SK-N-MC (cell line): Measurements from ENCODE around the gene MMP2.

Experiments
- DNase-seq: peaks from one replicate; pipeline ENCODE4 v3.0.0-alpha.2; 2011; ENCODE audit warnings: low read depth, low spot score
- H3K27ac ChIP-seq: fragments of 200-600 bp; sonication (generic); 2 replicates; pipeline ENCODE4 v1.5.1; 2016; ENCODE audit warnings: mixed run types
- H3K36me3 ChIP-seq: fragments of 200-600 bp; sonication (generic); 2 replicates; pipeline ENCODE4 v1.6.1; 2017; ENCODE audit warnings: antibody characterized with exemption, low read length, mixed read lengths; ENCODE audit not compliant: insufficient read depth
- H3K4me3 ChIP-seq: fragments of 200-600 bp; sonication (generic); 2 replicates; pipeline ENCODE4 v1.5.1; 2016
- H3K9ac ChIP-seq: fragments of 200-600 bp; sonication (generic); 2 replicates; pipeline ENCODE4 v1.8.0; 2017; ENCODE audit warnings: mixed run types, mixed read lengths; ENCODE audit not compliant: insufficient read length
- H3K9me3 ChIP-seq: fragments of 200-600 bp; sonication (generic); 2 replicates; pipeline ENCODE4 v1.6.1; 2017; ENCODE audit warnings: low read depth, mild to moderate bottlenecking, antibody characterized with exemption, low read length, moderate library complexity, mixed read lengths
- EZH2 ChIP-seq: fragments of 200-600 bp; sonication (generic); IDR thresholded peaks from one replicate; pipeline ENCODE4 v1.6.1; 2017; ENCODE audit warnings: antibody characterized with exemption
- FOXP2 ChIP-seq: optimal IDR thresholded peaks from 2 replicates; pipeline ENCODE3; 2011; ENCODE audit warnings: mild to moderate bottlenecking, moderate library complexity; ENCODE audit not compliant: insufficient read depth; ENCODE audit errors: extremely low read length, control extremely low read depth
- POLR2AphosphoS5 ChIP-seq: IDR thresholded peaks from 2 replicates; pipeline ENCODE4 v1.6.1; 2012; ENCODE audit warnings: mild to moderate bottlenecking, low read depth, low read length, borderline replicate concordance

The MMP2 gene

DNA sequence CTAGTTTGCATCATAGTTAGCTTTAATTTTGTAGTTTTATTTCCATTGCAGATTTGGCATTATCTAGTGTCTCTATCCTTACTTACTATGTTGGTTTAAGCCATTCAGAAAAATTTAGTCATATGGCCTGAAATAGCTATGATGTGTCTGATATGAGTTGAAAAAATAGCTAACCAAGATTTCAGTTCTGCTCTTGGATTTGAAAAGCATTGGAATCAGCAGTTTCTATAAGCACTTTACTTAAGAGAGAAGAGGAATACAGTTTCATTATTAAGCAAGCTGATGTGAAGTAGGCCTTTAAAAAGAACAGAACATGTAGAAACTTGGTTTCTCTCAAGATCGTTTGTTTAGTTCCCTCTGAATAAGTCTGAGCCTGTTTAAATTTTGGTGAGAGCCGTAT, 55.8 kb downstream of the MMP2 start:
- Histone ChIP-seq H3K9me3 (no peaks in the 10 kb centered on the region), H3K36me3 (no peaks in the 10 kb centered on the region), H3K27ac (no peak overlapping the region), H3K4me3 (no peak overlapping the region), H3K9ac (no peak overlapping the region)
- DNase-seq, result no peak
- TF ChIP-seq FOXP2, result no peak
- no peak for TF ChIP-seq POLR2AphosphoS5
- TF ChIP-seq EZH2, result no peak

DNA sequence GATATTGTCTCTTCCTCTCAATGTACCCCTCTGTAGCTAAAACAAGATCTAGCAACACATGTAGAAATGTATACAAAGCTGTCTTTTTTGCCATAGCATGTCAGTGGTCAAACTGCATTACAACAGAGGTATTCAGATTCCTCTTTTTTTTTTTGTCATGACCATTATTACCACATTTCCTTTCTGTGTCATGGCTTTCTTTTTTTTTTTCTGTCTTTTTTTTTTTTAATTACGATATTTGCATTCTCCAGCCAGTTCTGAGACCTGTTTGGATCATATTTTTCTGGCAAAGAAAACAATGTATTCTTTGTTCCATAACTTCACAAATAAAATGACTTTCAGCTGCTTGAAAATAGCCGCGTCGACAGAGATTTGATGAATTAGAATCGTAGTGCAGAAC, 60.1 kb downstream of the MMP2 start:
- TF ChIP-seq EZH2 (no peak), FOXP2 (no peak), POLR2AphosphoS5 (no peak)
- no peak for DNase-seq
- no peaks in the 10 kb centered on the region for H3K36me3 ChIP-seq
- no peak overlapping the region for H3K9ac ChIP-seq
- H3K27ac ChIP-seq, result no peak overlapping the region
- H3K9me3 ChIP-seq, result no peaks in the 10 kb centered on the region
- no peak overlapping the region for H3K4me3 ChIP-seq

DNA sequence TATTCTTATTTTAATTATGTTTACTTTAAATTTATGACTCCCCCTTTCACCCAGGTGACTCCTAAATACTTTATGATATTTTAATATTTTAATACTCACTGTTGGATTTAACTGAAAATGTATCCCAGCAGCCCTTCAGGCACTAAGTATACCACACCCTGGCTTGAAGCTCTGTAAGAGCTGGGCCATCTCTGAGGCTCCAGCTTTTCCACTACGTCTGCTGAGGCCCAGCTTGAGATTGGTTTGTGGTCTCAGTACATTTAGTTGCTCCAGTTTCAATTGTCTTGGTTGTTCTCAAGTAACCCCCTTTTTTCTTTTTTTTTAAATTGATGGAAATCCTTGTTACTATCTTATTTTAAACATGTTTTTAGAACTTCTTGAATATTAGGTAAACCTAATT, 60.5 kb downstream of the MMP2 start:
- H3K27ac ChIP-seq, result no peak overlapping the region
- no peak overlapping the region for H3K4me3 ChIP-seq
- no peaks in the 10 kb centered on the region for H3K9me3 ChIP-seq
- H3K9ac ChIP-seq, result no peak overlapping the region
- H3K36me3 ChIP-seq, result no peaks in the 10 kb centered on the region
- no peak for DNase-seq
- TF ChIP-seq POLR2AphosphoS5, result no peak
- no peak for TF ChIP-seq EZH2
- no peak for TF ChIP-seq FOXP2

DNA sequence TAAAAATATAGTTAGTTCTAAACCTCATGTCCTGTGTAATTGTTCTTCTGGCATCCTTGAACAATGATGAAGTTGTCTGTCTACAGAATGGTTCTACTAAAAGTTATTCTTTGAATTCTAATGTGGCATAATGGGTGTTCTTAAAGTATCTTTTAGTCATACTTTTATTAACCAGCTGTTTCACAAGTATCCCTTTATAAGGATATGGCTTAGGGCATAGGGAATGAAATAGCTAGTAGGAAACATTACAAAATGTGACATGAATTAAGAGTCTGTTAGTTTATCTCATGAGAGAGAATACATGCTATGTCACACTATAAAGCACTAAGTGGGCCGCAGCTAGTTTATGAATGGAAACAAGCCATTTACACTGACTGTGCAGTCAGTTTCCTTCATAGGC, 61.2 kb downstream of the MMP2 start:
- H3K27ac ChIP-seq, result no peak overlapping the region
- H3K9ac ChIP-seq, result no peak overlapping the region
- no peaks in the 10 kb centered on the region for H3K9me3 ChIP-seq
- DNase-seq, result no peak
- H3K36me3 ChIP-seq, result no peaks in the 10 kb centered on the region
- TF ChIP-seq EZH2 (no peak), FOXP2 (no peak), POLR2AphosphoS5 (no peak)
- H3K4me3 ChIP-seq, result no peak overlapping the region

DNA sequence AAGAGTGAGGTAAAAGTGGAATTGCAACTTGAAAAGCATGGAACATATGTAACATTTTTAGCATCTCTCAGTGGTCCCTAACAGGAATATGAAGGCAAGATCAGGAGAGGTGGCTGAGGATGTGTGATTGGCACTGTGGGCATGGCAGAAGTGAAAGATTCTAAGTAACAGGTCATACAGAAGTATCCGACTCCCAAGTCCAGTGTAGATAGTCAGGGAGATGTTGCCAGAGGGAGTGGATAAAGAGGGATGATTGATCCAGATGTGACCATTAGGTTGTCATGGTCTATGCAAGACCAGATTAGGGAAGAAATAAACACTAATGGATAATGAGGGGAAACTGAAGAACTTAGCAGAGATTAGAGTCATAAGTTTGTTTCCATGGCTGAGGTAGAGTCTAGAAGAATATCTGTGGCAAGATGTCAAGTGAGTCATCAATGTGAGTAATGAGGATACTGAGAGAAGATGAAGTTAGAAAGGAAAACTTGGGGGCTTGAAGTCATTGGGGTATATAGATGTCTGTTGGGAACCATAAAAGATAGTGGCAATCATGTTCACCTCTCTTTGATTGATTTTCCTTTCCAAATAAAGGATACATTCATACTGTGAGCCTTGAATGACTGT, 63.6 kb downstream of the MMP2 start:
- TF ChIP-seq FOXP2, result no peak
- Histone ChIP-seq H3K27ac (no peak overlapping the region), H3K9ac (no peak overlapping the region), H3K9me3 (no peaks in the 10 kb centered on the region), H3K4me3 (no peak overlapping the region), H3K36me3 (no peaks in the 10 kb centered on the region)
- DNase-seq, result no peak

DNA sequence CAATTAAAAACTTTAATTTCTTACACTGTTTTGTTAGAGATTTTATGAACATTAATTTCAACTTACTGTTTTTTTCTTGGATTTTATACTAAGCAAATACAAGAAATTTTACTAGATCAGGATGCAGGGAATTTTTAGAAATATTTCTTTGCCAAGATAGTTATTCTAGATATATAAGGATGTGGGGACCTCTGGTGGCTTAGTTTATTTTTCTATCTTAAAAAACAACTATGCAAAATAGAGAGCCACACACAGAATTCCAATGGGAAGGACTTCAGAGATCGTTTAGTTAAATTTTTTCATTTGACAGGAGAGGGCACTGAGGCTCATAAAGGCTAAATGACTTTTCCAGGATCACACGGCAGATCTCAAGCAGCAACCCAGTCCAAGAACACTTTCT, 64.5 kb downstream of the MMP2 start:
- no peak overlapping the region for H3K4me3 ChIP-seq
- H3K9me3 ChIP-seq, result no peaks in the 10 kb centered on the region
- no peak overlapping the region for H3K9ac ChIP-seq
- DNase-seq, result no peak
- no peaks in the 10 kb centered on the region for H3K36me3 ChIP-seq
- H3K27ac ChIP-seq, result no peak overlapping the region
- no peak for TF ChIP-seq POLR2AphosphoS5
- TF ChIP-seq FOXP2, result no peak
- no peak for TF ChIP-seq EZH2

DNA sequence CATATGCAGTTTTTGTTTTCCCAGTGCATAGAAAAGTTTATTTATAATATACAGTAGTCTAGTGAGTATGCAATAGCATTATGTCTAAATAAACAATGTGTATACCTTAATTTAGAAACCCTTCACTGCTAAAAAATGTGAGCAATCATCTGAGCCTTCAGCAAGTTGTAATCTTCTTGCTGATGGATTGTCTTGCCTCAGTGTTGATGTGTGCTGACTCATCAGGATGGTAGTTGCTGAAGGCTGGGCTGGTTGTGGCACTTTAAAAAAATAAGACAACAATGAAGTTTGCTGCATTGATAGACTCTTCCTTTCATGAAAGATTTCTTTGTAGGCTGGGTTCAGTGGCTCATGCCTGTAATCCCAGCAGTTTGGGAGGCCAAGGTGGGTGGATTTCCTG, 73.6 kb downstream of the MMP2 start:
- H3K9ac ChIP-seq, result no peak overlapping the region
- H3K4me3 ChIP-seq, result no peak overlapping the region
- no peak overlapping the region for H3K27ac ChIP-seq
- no peaks in the 10 kb centered on the region for H3K36me3 ChIP-seq
- no peaks in the 10 kb centered on the region for H3K9me3 ChIP-seq
- DNase-seq, result no peak
- no peak for TF ChIP-seq EZH2
- no peak for TF ChIP-seq FOXP2
- no peak for TF ChIP-seq POLR2AphosphoS5

DNA sequence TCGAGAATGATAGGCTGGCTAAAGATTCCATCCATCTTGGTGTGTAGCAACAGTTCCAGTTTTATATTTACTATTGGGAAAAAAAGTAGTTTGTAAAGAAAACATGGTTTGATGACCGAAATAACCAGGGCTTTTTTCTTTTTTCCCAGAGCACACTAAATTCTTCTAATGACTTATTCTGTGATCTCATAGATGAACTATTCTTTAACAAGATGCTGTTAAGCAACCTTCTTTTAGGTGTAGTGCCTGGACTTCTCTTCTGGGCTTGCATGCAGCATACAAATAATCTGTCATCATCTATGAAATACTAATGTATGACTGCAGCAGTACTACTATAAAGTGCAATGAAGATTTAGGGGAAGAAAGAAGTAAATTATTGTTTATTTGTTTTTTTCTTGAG, 76.4 kb downstream of the MMP2 start:
- Histone ChIP-seq H3K9ac (no peak overlapping the region), H3K9me3 (no peaks in the 10 kb centered on the region), H3K36me3 (no peaks in the 10 kb centered on the region), H3K27ac (no peak overlapping the region), H3K4me3 (no peak overlapping the region)
- DNase-seq, result no peak
- no peak for TF ChIP-seq POLR2AphosphoS5
- TF ChIP-seq EZH2, result no peak
- TF ChIP-seq FOXP2, result no peak
